Measurements from ENCODE around the gene ZNF782.

GRCh38 chr9:96853781-96854650 lies at the start of gene ZNF782:
- TF ChIP-seq, protein P1, sequence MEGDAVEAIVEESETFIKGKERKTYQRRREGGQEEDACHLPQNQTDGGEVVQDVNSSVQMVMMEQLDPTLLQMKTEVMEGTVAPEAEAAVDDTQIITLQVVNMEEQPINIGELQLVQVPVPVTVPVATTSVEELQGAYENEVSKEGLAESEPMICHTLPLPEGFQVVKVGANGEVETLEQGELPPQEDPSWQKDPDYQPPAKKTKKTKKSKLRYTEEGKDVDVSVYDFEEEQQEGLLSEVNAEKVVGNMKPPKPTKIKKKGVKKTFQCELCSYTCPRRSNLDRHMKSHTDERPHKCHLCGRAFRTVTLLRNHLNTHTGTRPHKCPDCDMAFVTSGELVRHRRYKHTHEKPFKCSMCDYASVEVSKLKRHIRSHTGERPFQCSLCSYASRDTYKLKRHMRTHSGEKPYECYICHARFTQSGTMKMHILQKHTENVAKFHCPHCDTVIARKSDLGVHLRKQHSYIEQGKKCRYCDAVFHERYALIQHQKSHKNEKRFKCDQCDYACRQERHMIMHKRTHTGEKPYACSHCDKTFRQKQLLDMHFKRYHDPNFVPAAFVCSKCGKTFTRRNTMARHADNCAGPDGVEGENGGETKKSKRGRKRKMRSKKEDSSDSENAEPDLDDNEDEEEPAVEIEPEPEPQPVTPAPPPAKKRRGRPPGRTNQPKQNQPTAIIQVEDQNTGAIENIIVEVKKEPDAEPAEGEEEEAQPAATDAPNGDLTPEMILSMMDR (conservative IDR thresholded peaks at IDR 0.05; ENCODE audit: low read length), result no peak
- TF ChIP-seq EZH2phosphoT487 (IDR thresholded peaks at IDR 0.05; ENCODE audit: borderline replicate concordance, low read depth, low read length), result no peak
